Fibroblast of pulmonary artery (primary cell): ENCODE measurements around the gene CDC34.
"Not testable (repeated sequence)": the region's sequence is repeated elsewhere in the genome, so short reads cannot be mapped to it uniquely, and the experiment has no call there.

Experiments used
- DNase-seq: peaks from one replicate; pipeline ENCODE4 v3.0.0-alpha.2; 2010; ENCODE audit warnings: low read depth
- H3K4me3 ChIP-seq: replicated peaks from 2 replicates; pipeline ENCODE4 v1.5.1; 2011; ENCODE audit warnings: low read depth, mild to moderate bottlenecking, control low read depth, low read length, moderate library complexity
- CTCF ChIP-seq: IDR thresholded peaks from 2 replicates; pipeline ENCODE4 v1.5.1; 2011; ENCODE audit warnings: mild to moderate bottlenecking, control low read depth, low read length, inconsistent platforms; ENCODE audit errors: missing control alignments

The CDC34 gene

DNA sequence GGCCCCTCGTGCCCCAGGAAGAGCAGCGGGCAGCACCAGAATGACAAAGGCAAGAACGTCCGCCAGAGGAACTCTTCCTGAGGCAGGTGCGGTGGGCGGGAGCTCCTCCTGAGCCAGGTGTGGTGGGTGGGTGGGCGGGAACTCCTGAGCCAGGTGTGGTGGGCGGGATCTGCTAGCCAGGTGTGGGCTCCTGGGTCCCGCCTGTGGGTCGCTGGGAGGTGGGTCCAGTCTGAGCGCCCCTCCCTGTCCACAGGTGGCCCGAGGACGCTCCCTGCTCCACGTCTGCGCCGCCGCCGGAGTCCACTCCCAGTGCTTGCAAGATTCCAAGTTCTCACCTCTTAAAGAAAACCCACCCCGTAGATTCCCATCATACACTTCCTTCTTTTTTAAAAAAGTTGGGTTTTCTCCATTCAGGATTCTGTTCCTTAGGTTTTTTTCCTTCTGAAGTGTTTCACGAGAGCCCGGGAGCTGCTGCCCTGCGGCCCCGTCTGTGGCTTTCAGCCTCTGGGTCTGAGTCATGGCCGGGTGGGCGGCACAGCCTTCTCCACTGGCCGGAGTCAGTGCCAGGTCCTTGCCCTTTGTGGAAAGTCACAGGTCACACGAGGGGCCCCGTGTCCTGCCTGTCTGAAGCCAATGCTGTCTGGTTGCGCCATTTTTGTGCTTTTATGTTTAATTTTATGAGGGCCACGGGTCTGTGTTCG is 51.1 kb downstream of the CDC34 start:
- TF ChIP-seq CTCF: no peak
- DNase-seq: no peak
- H3K4me3 ChIP-seq: no peak overlapping the region

- no peak overlapping the region for H3K4me3 ChIP-seq
- TF ChIP-seq CTCF: no peak
- no peak for DNase-seq
Measured at GRCh38 chr19:583198-583967, 51.8 kb downstream of the CDC34 start.

DNA sequence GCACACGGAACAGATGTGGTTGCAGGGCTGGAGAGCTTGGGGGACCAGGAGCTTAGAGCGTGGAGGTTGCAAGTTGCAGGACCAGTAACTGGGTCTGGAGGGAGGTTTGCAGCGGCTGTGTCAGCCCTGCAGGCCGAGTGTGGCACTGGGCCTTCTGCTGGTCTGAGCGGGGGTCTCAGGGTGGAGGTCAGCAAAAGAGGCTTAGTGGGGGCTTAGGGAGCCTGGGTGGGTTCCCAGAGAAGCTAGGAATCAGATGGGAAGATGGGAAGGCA is 52.3 kb downstream of the CDC34 start:
- no peak overlapping the region for H3K4me3 ChIP-seq
- DNase-seq: no peak
- TF ChIP-seq CTCF: no peak

- DNase-seq: peak; percentile 47
- no peak overlapping the region for H3K4me3 ChIP-seq
- TF ChIP-seq CTCF: peak; percentile 75
Measured at GRCh38 chr19:584240-585001, 52.9 kb downstream of the CDC34 start.

DNA sequence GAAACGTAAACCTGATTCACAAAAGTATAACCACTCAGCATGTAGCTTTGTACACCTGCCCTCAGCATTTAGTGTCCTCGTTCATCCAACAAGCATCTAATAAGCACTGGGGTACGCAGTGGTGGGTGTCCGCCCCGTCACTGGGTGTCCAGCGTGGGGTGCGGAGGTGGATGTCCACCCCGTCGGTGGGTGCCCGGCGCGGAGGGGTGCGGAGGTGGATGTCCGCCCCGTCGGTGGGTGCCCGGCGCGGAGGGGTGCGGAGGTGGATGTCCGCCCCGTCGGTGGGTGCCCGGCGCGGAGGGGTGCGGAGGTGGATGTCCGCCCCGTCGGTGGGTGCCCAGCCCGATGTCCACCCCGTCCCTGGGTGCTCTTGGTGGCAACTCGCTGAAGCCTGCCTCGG is 53.6 kb downstream of the CDC34 start:
- H3K4me3 ChIP-seq, DNase-seq: not testable (repeated sequence)

DNA sequence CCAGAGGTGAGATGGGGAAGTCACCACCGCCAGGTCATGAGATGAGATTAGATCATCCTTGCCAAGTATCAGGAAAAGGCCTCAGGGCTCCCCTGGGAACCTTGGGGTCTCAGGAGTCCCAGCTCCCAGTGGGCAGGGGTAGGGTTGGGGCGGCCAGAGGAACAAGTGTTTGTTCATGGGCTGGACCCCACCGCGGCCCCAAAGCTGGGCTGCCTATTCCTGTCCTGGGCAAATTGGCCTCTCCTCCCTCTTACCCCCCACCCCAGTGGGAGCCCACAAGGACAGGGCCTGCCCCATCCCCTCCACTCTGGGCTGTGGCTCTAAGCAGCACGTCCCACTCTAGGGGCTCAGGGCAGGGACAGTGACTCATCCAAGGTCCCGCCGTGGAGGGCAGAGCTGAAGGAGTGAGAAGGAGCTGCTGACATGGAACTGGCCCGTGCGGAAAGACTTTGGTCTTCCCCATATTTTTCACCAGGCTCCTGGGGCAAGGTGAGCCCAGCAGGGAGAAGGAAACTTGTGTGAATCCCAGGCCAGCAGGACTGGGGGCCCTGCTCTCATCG is 54.1 kb downstream of the CDC34 start:
- H3K4me3 ChIP-seq: no peak overlapping the region
- TF ChIP-seq CTCF: no peak
- no peak for DNase-seq

- no peak overlapping the region for H3K4me3 ChIP-seq
- peak; percentile 63 for TF ChIP-seq CTCF
- peak; percentile 74 for DNase-seq
Measured at GRCh38 chr19:588093-588740, 56.7 kb downstream of the CDC34 start.
